H1 (cell line): ENCODE measurements around the gene PIGA. TPM values are rescaled to one million over a fixed set of nuclear protein-coding genes. Genes with fewer than 3 reads are reported as not detected.

Source experiments
- EP300 ChIP-seq, 2 experiments: IDR thresholded peaks; 1 replicate in 1 of 2; 2 replicates in 1 of 2; pipeline ENCODE4 v1.6.1; 2011 to 2012; ENCODE audit warnings: low read depth in 2 of 2, low read length in 2 of 2, mild to moderate bottlenecking in 2 of 2, borderline replicate concordance in 1 of 2, inconsistent platforms in 1 of 2, moderate library complexity in 1 of 2
- RNF2 ChIP-seq: fragments of 200-900, 300-1000 bp; sonication (generic); IDR thresholded peaks from 2 replicates; pipeline ENCODE4 v1.7.1; 2016; ENCODE audit warnings: borderline replicate concordance, low read depth, mild to moderate bottlenecking, antibody characterized with exemption, low read length; ENCODE audit not compliant: poor library complexity, severe bottlenecking; ENCODE audit errors: missing control alignments
- polyA plus RNA-seq, 7 experiments: library from polyadenylated mRNA; depleted of rRNA in 3 of 7; stranded (reverse) in 5 of 7; unstranded in 2 of 7; fragments of >200 nt in 5 of 7; fragments of 200-250 nt in 2 of 7; gene quantifications; 1 replicate in 5 of 7; 2 replicates in 1 of 7; 4 replicates in 1 of 7; pipeline versions ENCODE4 v1.2.1 to v1.2.3, GENCODE V29; 2011 to 2013; ENCODE audit warnings: missing spikeins in 2 of 7, mixed read lengths in 2 of 7
- total RNA-seq: library from RNA; stranded (reverse); fragmentation: NEBNext Ultra II Directional; extraction: Animal tissue kit (Norgen Biotek cat#: 25700); gene quantifications from 2 replicates; pipeline ENCODE4 v1.2.1, GENCODE V29; 2021

PIGA gene
- total and polyA plus RNA-seq, 2 of the 8 experiments (the other 6 are each of a cell fraction or from before 2014, with no cell fraction given), result 5.0 to 13.4 TPM

DNA sequence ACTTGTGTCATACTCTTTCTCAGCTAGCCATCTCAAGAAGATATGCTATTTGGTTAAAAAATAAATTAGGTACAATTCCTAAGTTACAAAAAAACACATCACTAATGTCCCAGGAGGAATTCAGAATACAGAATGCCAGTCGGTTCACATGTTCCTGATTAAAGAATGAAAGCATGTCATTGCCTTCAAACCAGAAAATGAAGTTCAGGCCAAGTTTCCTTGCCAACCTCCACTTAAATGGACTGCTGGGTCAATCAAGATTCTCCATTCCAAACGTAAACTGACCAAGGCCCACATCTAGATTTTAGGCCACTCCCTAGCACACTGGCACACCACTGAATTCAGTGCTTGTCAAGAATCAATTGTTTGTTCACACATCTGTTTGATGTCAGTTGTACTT lies 6.5 kb downstream of the PIGA start (continued):
- TF ChIP-seq RNF2 (no peak), EP300 (IDR thresholded peaks at IDR 0.05; ENCODE audit: borderline replicate concordance in 1 of 2, low read depth in 2 of 2, low read length in 2 of 2) (no peak)
